ENCODE measurements around the gene JMJD1C. TPM values are rescaled to one million over a fixed set of nuclear protein-coding genes. Genes with fewer than 3 reads are reported as not detected.

JMJD1C gene
- total and polyA plus RNA-seq, 10 of the 15 experiments (the other 5 are each of a cell fraction or from before 2014, with no cell fraction given): 31.2 to 83.3 (median 49.5) TPM

DNA sequence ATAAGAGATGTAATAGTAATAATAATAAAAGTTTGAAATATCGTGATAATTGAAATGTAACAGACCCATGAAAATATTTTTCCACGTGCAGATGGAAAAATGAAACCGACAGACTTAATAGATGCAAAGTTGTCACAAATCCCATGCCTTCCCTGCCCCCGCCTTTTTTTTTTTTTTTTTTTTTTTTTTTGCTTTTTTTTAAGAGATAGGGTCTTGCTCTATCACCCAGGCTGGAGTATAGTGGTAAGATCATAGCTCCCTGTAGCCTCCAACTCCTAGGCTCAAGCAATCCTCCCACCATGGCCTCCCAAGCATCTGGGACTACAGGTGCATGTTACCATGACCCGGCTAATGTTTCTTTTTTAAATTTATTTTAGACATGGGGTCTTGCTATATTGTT lies 80.5 kb downstream of the JMJD1C start:
- peaks cover 37% of the 10 kb centered on the region for H3K79me2 ChIP-seq (ENCODE audit: control insufficient read depth, insufficient read depth, low read length)
- ChIA-PET POLR2A (no interaction called here), RAD21 (ENCODE audit: unreplicated experiment) (no interaction called here), CTCF (no interaction called here), SMC1A (ENCODE audit: uncharacterized antibody, unreplicated experiment) (no interaction called here)
- no peak overlapping the region for H3K27ac ChIP-seq (ENCODE audit: control insufficient read depth, insufficient read depth)
- no peak overlapping the region for H3K9ac ChIP-seq (ENCODE audit: control insufficient read depth, insufficient read depth, low read length)
- FAIRE-seq: no peak
- no peak for DNase-seq (ENCODE audit: low read depth, low spot score)
- no peak overlapping the region for H3K4me3 ChIP-seq
- no peak overlapping the region for H2AFZ ChIP-seq (ENCODE audit: control insufficient read depth, low read depth, low read length)
- no peaks in the 10 kb centered on the region for H3K36me3 ChIP-seq (ENCODE audit: control insufficient read depth in 2 of 2, insufficient read depth in 2 of 2, low read length in 1 of 2)
- intact Hi-C loops (cut with micrococcal nuclease; ENCODE audit: unreplicated experiment): no loop called here
- no peak overlapping the region for H3K4me2 ChIP-seq (ENCODE audit: control insufficient read depth, insufficient read depth)
- H3K27me3 ChIP-seq (replicated peaks in 1 of 2; ENCODE audit: control insufficient read depth in 2 of 2, insufficient read depth in 2 of 2, low read length in 1 of 2): no peaks in the 10 kb centered on the region
- H3K4me1 ChIP-seq (ENCODE audit: control insufficient read depth, insufficient read depth, low read length): peaks cover 7% of the 10 kb centered on the region; the same call in 1 of the 2 replicates
- in situ Hi-C loops (cut with MboI): no loop called here
- H3K9me3 ChIP-seq (replicated peaks; ENCODE audit: control insufficient read depth, insufficient read depth, low read length): peaks cover 2% of the 10 kb centered on the region; the same call in 2 of the 3 replicates
- 0 out of 2 replicates have a peak, but pooled peaks cover 3% of the 10 kb centered on the region for H4K20me1 ChIP-seq (ENCODE audit: control insufficient read depth, insufficient read depth)
- 100% methylated on average over 5 of the region's 5 CpGs for WGBS (ENCODE audit: insufficient coverage, insufficient replicate concordance, low lambda C conversion rate, missing lambda C conversion rate)
- ATAC-seq: no peak
- no TSS peak for BruUV-seq (replicated peaks)
- no peak for TF ChIP-seq CEBPZ (IDR thresholded peaks at IDR 0.05; ENCODE audit: low read depth, low read length)
- no peak for TF ChIP-seq E2F4 (IDR thresholded peaks at IDR 0.05; ENCODE audit: low read depth, low read length)
- no peak for TF ChIP-seq KAT2A (conservative IDR thresholded peaks at IDR 0.05; ENCODE audit: control insufficient read depth, low read depth, low read length)
- no peak for TF ChIP-seq STAT3 (IDR thresholded peaks at IDR 0.05; ENCODE audit: low read depth, low read length)
- TF ChIP-seq CEBPB (IDR thresholded peaks at IDR 0.05; ENCODE audit: borderline replicate concordance in 1 of 2, low read depth in 2 of 2, low read length in 2 of 2): no peak
- no peak for TF ChIP-seq ZNF384 (IDR thresholded peaks at IDR 0.05; ENCODE audit: borderline replicate concordance, low read depth, low read length)
- TF ChIP-seq ATF2 (IDR thresholded peaks at IDR 0.05; ENCODE audit: low read length): no peak
- no peak for TF ChIP-seq LARP7 (IDR thresholded peaks at IDR 0.05)
- TF ChIP-seq, protein P1, sequence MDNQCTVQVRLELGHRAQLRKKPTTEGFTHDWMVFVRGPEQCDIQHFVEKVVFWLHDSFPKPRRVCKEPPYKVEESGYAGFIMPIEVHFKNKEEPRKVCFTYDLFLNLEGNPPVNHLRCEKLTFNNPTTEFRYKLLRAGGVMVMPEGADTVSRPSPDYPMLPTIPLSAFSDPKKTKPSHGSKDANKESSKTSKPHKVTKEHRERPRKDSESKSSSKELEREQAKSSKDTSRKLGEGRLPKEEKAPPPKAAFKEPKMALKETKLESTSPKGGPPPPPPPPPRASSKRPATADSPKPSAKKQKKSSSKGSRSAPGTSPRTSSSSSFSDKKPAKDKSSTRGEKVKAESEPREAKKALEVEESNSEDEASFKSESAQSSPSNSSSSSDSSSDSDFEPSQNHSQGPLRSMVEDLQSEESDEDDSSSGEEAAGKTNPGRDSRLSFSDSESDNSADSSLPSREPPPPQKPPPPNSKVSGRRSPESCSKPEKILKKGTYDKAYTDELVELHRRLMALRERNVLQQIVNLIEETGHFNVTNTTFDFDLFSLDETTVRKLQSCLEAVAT (IDR thresholded peaks at IDR 0.05): no peak
- TF ChIP-seq ZBED1 (IDR thresholded peaks at IDR 0.05; ENCODE audit: borderline replicate concordance): no peak
- no peak for TF ChIP-seq ESRRA (IDR thresholded peaks at IDR 0.05; ENCODE audit: low read length)
- no peak for TF ChIP-seq JUNB (IDR thresholded peaks at IDR 0.05)
- TF ChIP-seq SIX5 (IDR thresholded peaks at IDR 0.05; ENCODE audit: low read depth, low read length, severe bottlenecking): no peak
- TF ChIP-seq ZZZ3 (IDR thresholded peaks at IDR 0.05; ENCODE audit: control insufficient read depth, insufficient read length, low read depth): no peak

All from GM12878 (cell line).